Measurements from ENCODE around the gene SLCO2A1. TPM values are rescaled to one million over a fixed set of nuclear protein-coding genes. Genes with fewer than 3 reads are reported as not detected.

SLCO2A1 gene
- total RNA-seq, 1 donor from 2014 or later = 3.8 TPM

DNA sequence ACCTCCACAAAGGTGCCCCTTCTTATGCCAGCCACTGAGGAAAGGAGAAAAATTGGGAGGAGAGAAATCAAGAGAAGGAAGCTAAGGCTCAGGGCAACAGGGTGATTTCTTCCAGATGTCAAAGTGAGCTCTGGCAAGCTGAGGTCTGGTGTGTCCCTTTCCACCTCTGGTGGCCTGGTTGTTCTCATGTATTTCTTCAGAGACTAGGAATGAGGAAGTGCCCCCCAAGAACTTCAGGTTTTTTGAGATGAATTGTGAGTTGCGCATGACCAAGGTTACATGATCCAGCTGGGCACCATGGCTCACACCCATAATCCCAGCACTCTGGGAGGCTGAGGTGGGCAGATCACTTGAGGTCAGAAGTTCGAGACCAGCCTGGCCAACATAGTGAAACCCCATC is 139.7 kb downstream of the SLCO2A1 start:
- Mint-ChIP-seq H3K27ac (ENCODE audit: unreplicated experiment) (no peak overlapping the region), H3K4me3 (ENCODE audit: unreplicated experiment) (no peak overlapping the region), H3K36me3 (ENCODE audit: low read depth, unreplicated experiment) (no peaks in the 10 kb centered on the region), H3K27me3 (ENCODE audit: unreplicated experiment) (peaks cover 4% of the 10 kb centered on the region), H3K9me3 (ENCODE audit: unreplicated experiment) (no peaks in the 10 kb centered on the region), H3K4me1 (ENCODE audit: unreplicated experiment) (peaks cover 7% of the 10 kb centered on the region)
- TF ChIP-seq, protein P1, sequence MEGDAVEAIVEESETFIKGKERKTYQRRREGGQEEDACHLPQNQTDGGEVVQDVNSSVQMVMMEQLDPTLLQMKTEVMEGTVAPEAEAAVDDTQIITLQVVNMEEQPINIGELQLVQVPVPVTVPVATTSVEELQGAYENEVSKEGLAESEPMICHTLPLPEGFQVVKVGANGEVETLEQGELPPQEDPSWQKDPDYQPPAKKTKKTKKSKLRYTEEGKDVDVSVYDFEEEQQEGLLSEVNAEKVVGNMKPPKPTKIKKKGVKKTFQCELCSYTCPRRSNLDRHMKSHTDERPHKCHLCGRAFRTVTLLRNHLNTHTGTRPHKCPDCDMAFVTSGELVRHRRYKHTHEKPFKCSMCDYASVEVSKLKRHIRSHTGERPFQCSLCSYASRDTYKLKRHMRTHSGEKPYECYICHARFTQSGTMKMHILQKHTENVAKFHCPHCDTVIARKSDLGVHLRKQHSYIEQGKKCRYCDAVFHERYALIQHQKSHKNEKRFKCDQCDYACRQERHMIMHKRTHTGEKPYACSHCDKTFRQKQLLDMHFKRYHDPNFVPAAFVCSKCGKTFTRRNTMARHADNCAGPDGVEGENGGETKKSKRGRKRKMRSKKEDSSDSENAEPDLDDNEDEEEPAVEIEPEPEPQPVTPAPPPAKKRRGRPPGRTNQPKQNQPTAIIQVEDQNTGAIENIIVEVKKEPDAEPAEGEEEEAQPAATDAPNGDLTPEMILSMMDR (IDR thresholded peaks at IDR 0.05; ENCODE audit: unreplicated experiment) = no peak
- DNase-seq (ENCODE audit: low spot score) = no peak

DNA sequence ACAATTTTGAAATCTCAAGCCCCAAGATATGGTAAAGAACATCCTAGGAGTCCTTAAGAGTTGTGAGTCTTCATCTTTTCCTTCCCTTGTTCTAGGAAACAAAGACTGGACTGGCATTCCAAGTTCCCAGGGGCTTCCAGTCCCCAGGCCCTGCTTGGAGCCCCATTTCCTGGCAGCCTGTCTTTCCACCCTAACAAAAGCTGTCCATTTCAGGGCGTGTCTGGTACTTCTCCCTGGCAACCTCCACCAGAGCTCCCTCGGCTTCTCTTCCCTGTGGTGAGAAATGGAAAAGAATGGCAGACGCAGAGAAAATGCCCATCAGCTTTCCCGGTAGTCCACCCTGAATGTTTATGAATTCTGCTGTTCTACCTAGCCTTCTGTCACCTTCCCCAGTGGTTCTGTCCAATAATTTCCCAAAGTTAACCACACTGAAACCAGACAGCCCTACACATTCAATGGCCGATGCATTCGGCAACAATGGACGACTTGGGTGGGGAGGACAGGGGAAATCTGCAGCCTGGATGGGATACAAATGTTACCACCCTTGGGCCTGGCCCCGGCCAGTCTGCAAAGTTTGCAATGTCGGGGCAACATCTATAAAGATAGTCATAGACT is 140.9 kb downstream of the SLCO2A1 start:
- Mint-ChIP-seq H3K9me3 (ENCODE audit: unreplicated experiment) (no peaks in the 10 kb centered on the region), H3K27ac (ENCODE audit: unreplicated experiment) (no peak overlapping the region), H3K4me3 (ENCODE audit: unreplicated experiment) (no peak overlapping the region), H3K36me3 (ENCODE audit: low read depth, unreplicated experiment) (peaks cover 5% of the 10 kb centered on the region), H3K4me1 (ENCODE audit: unreplicated experiment) (peaks cover 7% of the 10 kb centered on the region), H3K27me3 (ENCODE audit: unreplicated experiment) (peaks cover 2% of the 10 kb centered on the region)
- TF ChIP-seq, protein P1 (IDR thresholded peaks at IDR 0.05; ENCODE audit: unreplicated experiment) = no peak
- DNase-seq (ENCODE audit: low spot score) = no peak

DNA sequence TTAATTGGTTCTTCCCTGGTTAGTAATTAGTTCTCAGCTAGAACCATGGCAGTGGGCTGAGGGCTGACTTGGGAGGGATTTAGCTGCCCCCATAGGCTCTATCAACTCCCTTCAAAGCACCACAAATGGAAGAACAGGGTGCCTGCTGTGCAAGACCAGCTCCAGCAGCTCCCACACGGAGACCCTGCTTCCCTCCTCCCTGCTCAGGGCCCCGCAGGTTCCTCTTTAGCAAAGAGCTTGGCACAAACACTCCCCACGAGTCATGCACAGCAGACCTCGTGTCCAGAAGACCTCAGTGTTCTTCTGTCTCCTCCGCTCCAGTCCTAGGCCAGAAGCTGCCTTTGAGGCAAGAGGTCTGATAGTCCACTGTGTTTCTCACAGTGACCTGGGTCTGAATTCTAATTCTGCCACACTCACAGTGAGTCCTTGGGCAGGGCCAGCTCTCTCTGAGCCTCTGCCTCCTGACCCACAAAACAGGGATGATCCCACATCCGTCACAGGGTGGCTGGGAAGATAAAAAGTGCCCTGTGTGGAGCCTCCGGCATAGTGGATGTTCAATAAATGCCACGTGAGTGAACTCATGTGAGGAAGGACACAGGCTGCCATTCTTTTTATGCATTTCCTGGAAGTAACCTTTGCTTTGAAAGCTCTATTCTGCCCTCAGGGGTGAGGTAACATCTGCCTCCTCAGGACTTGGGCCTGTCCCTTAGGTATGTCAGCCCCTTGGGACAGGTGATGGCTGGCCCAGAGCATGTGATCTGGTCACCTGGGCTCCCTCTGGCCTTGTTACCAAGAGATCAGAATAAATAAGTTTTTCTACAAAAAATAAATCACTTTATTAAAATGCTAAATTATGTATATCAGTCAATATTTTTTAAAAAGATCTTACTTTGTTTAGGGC is 141.7 kb downstream of the SLCO2A1 start:
- H3K4me1 Mint-ChIP-seq (ENCODE audit: unreplicated experiment) = peaks cover 7% of the 10 kb centered on the region
- no peak overlapping the region for H3K4me3 Mint-ChIP-seq (ENCODE audit: unreplicated experiment)
- peaks cover 1% of the 10 kb centered on the region for H3K27me3 Mint-ChIP-seq (ENCODE audit: unreplicated experiment)
- TF ChIP-seq, protein P1 (IDR thresholded peaks at IDR 0.05; ENCODE audit: unreplicated experiment) = no peak
- H3K36me3 Mint-ChIP-seq (ENCODE audit: low read depth, unreplicated experiment) = peaks cover 5% of the 10 kb centered on the region
- no peak for DNase-seq (ENCODE audit: low spot score)
- H3K9me3 Mint-ChIP-seq (ENCODE audit: unreplicated experiment) = no peaks in the 10 kb centered on the region
- no peak overlapping the region for H3K27ac Mint-ChIP-seq (ENCODE audit: unreplicated experiment)

DNA sequence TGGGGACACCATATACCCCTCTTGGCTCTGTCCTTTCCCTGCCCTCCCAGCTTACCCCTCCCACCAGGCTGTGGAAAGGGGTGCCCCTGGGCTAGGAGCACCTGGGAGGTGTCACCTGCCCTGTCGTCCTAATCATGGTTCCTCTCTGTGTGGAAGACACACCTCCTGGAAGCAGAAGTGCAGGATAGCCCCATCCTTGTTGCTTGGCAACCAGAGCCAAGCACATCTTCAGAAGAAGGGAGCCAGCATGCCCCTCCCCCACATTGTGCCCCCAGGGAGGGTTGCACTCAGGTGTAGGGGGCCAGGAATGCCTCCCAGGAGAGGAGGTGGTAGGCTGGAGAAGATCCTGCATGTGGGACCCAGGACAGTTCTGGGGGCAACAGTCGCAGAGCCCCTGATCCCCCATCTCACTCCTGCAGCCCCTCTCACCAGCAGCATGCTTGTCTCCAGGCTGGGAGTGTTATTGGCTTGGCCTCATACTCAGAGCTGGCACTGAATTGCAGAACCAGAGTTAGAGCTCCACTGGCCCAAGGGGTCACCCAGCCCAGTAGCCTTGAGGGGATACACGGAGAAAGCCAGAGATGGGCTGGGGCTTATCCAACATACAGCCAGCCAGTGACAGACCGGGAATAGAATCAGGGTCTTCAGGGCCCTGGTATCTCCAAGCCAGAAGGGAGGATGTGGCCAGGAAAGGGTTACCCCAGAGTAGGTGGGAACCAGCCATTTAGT is 142.5 kb downstream of the SLCO2A1 start:
- Mint-ChIP-seq H3K36me3 (ENCODE audit: low read depth, unreplicated experiment) (peaks cover 5% of the 10 kb centered on the region), H3K4me3 (ENCODE audit: unreplicated experiment) (no peak overlapping the region), H3K27ac (ENCODE audit: unreplicated experiment) (no peak overlapping the region), H3K4me1 (ENCODE audit: unreplicated experiment) (peaks cover 7% of the 10 kb centered on the region), H3K27me3 (ENCODE audit: unreplicated experiment) (peaks cover 1% of the 10 kb centered on the region), H3K9me3 (ENCODE audit: unreplicated experiment) (no peaks in the 10 kb centered on the region)
- TF ChIP-seq, protein P1 (IDR thresholded peaks at IDR 0.05; ENCODE audit: unreplicated experiment) = no peak
- no peak for DNase-seq (ENCODE audit: low spot score)

All from endothelial cell (in vitro differentiated cells).